RWPE1 (cell line): ENCODE data around the gene FAM234A.

ENCODE experiments used
- CTCF ChIA-PET: fragments of 350-600 bp; sonication (Branson Sonifier 250); formaldehyde crosslinking; extraction: SDS; loops from one replicate; lab custom pipeline; 2021; lab: Yijun Ruan, JAX
- POLR2A ChIA-PET: fragments of 400-600 bp; formaldehyde crosslinking; extraction: SDS; loops from one replicate; lab custom pipeline; 2020; ENCODE audit warnings: antibody characterized with exemption; ENCODE audit not compliant: low non-redundant PET; lab: Yijun Ruan, JAX
- DNase-seq: peaks from one replicate; pipeline ENCODE4 v3.0.0; 2012; ENCODE audit warnings: low spot score
- H3K27ac ChIP-seq: fragments of 450-650 bp; 2 replicates; pipeline ENCODE4 v1.5.1; 2017
- CTCF ChIP-seq: fragments of 450-650 bp; conservative IDR thresholded peaks from 2 replicates; pipeline ENCODE4 v1.5.1; 2017; ENCODE audit warnings: low read depth, mild to moderate bottlenecking

The FAM234A gene

GRCh38 chr16:301950-302349, 67.3 kb downstream of the FAM234A start:
- TF ChIP-seq CTCF = no peak
- ChIA-PET CTCF (no interaction called here), POLR2A (no interaction called here)
- DNase-seq = no peak
- no peak overlapping the region for H3K27ac ChIP-seq

GRCh38 chr16:303760-304505, 69.3 kb downstream of the FAM234A start:
- peak overlapping the region; percentile 13 for H3K27ac ChIP-seq
- POLR2A ChIA-PET = no interaction called here
- TF ChIP-seq CTCF = no peak
- CTCF ChIA-PET = interaction anchor here (1.0 to 1.3 kb wide), 2 partner anchors 59 to 76 kb away, joined by 3 to 6 read pairs; no protein-coding TSS in a partner anchor
- DNase-seq = no peak

GRCh38 chr16:305916-306626, 71.5 kb downstream of the FAM234A start:
- no peak for DNase-seq
- H3K27ac ChIP-seq = peak overlapping the region; percentile 44
- no peak for TF ChIP-seq CTCF
- CTCF ChIA-PET = interaction anchor here (0.7 kb wide), 1 partner anchor 32 kb away, joined by 4 read pairs; no protein-coding TSS in a partner anchor
- POLR2A ChIA-PET = no interaction called here

GRCh38 chr16:306911-307370, 72.3 kb downstream of the FAM234A start:
- no peak for TF ChIP-seq CTCF
- DNase-seq = no peak
- peak overlapping the region; percentile 44 for H3K27ac ChIP-seq
- CTCF ChIA-PET = interaction anchor here (0.6 kb wide), 1 partner anchor 43 kb away, joined by 3 read pairs; no protein-coding TSS in a partner anchor
- POLR2A ChIA-PET = no interaction called here

- DNase-seq = no peak
These were observed 73.2 kb downstream of the FAM234A start for GRCh38 chr16:307691-308312.

More at GRCh38 chr16:307691-308312, 73.2 kb downstream of the FAM234A start:
- TF ChIP-seq CTCF = no peak
- H3K27ac ChIP-seq = peak overlapping the region; percentile 10; the same call in 1 of the 2 replicates
- POLR2A ChIA-PET = no interaction called here
- CTCF ChIA-PET = interaction anchor here (0.6 kb wide), 1 partner anchor 43 kb away, joined by 3 read pairs; no protein-coding TSS in a partner anchor
